GM18519 (cell line): ENCODE results near the gene MPP3.

Experiments used
- ATAC-seq: cut with Tn5 transposase; IDR thresholded peaks from one replicate; pipeline ENCODE4 v1.9.1; 2021; ENCODE audit warnings: mild to moderate bottlenecking, moderate library complexity; ENCODE audit not compliant: unreplicated experiment, low FRiP score

The MPP3 gene

DNA sequence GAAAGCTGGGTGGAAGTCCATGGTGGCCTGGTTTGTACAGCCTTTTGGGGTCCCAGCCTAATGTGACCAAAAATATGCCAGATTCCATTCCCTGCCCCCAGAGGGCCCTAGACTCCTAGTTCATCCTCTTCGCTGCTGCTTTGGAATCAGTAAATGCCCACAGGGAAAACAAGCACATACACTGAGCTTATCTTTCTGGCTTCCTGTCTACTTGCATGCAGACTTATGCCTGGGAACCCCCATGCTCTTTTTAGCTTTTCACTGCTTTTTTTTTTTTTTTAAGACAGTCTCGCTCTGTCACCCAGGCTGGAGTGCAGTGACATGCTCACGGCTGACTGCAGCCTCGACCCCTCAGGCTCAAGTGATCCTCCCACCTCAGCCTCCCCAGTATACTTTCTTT, 7.9 kb upstream of the MPP3 start:
- ATAC-seq = no peak

- ATAC-seq = no peak
These were observed 6.7 kb upstream of the MPP3 start for GRCh38 chr17:43839670-43840108.

- ATAC-seq = no peak
These were observed 1.2 kb upstream of the MPP3 start for GRCh38 chr17:43834106-43834505.

DNA sequence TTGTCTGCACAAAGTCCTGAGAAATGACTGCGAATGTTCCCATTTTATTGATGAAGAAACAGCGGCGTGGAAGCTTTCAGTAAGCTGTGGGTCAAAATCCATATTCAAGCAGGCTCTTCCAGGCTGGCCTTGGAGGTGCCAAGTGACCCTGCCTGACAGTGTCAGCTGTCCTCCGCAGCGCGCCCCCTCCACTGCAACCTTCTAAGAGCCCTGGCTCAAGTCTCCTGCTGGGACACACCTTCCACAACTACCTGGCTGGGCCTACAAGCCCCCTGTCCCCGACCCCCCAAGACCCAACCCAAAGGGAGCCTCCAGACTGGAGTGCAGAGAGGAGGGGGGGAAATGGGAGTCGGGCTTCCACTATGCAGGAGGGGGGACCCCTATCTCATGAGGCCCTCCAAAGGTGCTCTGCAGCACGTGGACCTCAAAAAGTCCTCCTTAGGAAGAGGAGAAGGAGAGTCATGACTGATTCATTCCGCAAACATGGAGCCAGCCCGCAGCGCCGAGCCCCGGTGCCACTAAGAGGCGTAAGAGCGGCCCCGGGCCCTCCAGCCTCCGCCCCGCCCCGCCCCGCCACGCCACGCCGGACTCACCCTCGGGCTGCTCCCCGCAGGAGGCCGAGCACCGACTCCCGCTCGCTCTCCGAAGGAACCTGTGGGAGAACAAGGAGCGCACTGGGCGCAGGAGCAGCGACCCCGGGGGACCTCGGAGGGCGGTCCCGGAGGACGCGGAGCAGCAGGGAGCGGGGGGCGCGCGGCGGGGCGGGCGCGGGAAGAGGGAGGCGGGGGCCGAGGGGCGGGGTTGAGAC, 574 bp downstream of the MPP3 start:
- no peak for ATAC-seq

- ATAC-seq = no peak
These were observed 1.3 kb downstream of the MPP3 start for GRCh38 chr17:43831633-43832032.

- no peak for ATAC-seq
These were observed 2.3 kb downstream of the MPP3 start for GRCh38 chr17:43830510-43831140.

GRCh38 chr17:43829738-43830137, 3.2 kb downstream of the MPP3 start:
- no peak for ATAC-seq

- no peak for ATAC-seq
These were observed 5.3 kb downstream of the MPP3 start for GRCh38 chr17:43827596-43827995.

DNA sequence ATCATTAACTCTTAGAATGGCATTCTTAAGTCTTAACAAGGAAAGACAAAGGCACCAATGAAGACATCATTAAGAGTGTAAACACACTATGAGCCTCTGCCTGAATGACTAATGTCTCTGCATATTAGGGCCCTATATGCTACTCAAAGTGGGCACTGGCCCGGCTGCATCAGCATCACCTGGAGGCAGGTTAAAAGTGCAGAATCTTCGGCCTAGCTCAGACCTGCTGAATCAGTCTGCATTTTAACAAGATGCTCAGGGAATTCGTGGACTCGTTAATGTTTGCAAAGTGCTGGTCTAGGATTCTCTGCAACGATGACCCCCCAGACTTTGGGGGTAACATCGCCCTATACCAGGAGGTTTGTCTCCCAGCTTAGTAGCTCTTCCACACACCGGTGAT, 6.7 kb downstream of the MPP3 start:
- no peak for ATAC-seq

DNA sequence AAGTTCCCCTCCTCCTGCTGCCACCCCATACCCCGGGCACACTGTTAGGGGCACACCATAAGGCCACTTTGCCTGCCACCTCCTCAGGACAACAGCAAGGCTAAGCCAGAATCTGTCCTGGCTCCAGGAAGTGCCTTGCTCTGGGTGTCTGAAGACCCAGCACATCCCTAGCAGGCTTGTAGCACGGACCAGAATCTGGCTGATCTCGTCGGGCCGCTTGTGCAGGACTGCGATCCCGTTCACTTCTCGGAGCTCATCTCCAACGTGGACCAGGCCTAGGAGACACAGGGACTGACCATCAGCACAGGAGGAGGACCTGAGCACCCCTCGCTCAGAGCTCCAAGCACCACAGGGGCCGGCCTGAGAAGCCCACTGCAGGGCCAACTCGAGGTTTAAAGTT, 7.4 kb downstream of the MPP3 start:
- no peak for ATAC-seq

DNA sequence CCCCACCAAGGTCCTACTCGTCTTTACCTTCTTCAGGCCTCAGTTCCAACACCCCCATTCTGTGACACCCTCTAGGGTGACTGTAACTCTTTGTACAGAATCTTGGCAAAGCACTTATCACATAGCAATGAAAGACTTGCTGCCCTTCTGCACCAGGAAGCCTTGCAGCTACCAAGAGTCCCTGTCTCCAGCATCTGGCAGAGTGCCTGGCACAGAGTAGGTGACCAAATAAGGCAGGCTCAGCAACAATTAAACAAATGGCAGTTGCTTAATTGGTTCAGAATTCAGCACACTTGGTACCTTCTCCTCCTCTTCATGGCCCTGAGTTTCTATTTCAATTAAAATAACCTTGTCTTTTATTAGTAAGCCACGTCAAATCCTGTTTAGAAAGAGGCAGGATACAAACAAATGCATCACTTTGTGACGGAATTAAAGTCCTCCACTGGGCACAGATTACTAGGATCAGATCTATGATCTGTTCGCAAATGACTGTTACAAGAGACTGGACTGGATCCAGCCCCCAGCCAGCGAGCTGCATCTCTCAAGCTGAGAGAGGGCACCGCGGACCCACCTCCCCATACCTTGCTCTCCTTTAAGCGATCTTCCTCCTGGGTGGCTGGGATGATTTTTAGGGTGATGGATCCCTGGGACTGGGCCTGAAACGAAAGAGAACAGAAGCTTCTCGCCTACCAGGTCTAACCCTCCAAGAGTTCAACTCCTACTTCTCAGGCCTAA, 9.4 kb downstream of the MPP3 start:
- no peak for ATAC-seq

- no peak for ATAC-seq
These were observed 10.3 kb downstream of the MPP3 start for GRCh38 chr17:43822570-43823190.

DNA sequence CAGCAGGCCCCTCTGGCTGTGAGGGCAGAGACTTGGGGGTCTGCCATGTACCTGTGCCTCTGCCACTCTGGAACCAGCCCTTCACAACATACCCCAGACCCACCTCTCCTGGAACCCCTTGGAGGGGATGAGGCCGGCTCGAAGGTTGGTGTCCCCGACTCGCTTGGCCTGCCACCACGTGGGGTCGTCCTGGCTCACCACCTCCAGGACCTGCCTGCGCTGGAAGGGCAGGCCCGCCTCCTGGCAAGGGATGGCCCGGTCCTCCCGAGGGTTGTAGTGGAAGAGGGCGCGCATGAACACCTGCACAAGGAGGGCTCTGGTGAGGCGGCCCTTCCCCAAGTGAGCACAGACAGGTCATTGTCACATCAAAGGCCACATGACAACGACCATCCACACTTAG, 12.2 kb downstream of the MPP3 start:
- ATAC-seq = no peak

- no peak for ATAC-seq
These were observed 14.0 kb downstream of the MPP3 start for GRCh38 chr17:43818966-43819365.

DNA sequence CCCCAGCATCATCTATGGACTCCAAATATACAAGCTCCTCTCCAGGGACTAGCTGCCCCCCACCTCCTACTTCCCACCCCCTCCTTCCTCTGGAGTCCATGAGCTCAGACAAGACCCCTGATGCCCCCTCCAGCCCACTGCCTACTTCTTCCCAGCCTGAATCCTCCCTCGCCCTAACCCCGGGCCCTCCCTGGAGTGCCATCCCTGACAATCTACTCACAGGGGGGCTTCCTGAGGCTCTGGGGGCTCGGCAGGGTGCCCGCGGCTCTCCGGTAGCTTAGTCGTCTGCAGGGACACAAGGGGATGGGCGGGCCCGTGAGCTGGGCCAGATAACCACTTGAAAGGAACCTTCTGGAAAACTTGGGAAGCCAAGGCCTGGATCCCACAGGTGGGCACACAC, 15.1 kb downstream of the MPP3 start:
- no peak for ATAC-seq

DNA sequence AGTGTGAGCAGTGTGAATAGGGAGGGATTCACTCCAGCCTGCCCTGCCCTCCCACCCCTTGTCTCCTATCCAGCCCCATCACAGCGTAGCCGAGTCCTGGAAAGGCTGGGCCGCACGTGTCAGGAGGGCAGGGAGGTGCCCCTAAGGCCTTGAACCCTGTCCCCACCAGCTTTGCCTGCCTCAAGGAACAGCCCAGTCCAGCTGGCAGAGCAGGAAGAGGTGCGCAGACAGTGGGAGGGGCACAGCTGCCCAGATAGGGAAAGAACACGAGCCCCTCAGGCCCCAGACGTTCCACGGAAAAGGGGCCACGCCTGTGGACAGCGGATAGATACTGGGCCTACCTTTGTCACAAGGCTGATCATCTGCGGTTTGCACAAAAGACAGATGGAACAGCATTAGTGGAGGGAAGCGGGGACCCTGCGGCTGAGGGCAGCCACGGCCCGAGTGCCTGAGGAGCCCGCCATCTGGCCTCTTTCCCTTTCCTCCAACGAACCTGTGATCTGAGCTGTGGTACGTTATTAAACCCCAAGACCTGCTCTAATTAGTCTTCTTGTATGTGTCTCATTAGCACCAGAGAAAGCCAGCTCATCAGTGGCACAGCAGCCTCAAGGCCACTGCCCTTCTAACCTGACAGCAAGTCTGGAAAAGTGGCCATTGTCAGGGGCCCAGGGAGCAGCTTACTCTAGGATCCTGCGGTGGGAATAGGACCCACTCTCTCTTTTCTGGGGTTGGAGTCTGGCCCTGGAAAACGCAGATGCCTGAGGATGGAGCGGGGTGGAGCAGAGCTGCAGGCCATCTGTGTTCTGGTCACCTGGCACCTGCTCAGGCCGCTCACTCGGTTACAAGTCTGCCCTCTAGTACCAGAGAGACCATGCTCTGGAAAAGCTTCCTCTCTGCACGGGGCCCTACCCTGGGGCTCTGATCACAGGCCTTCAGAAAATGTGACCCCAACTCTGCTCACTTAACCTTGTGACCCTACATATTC, 16.3 kb downstream of the MPP3 start:
- ATAC-seq = no peak

DNA sequence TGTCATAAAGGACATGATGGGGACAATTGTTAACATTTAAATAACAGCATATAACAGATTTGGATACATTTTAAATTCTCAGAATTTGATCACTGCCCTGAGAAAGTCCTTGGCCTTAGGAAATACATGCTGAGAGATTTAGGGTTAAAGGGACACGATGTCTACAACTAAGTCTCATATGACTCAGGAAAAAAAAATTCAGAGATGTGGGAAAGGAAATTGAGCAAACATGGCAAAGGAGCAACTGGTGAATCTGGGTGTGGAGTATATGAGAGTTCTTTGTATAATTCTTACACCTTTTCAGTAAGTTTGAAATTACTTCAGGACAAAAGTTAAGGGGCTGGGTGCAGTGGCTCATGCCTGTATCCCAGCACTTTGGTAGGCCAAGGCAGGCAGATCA, 18.2 kb downstream of the MPP3 start:
- ATAC-seq = no peak

GRCh38 chr17:43814026-43814425, 18.9 kb downstream of the MPP3 start:
- no peak for ATAC-seq

GRCh38 chr17:43813386-43813785, 19.6 kb downstream of the MPP3 start:
- ATAC-seq = no peak
